OCI-LY7 (cell line): ENCODE measurements around the gene KIF5A. TPM values are rescaled to one million over a fixed set of nuclear protein-coding genes. Genes with fewer than 3 reads are reported as not detected.

Source experiments
- BruUV-seq: library from RNA; stranded (reverse); fragments of 400-500 nt; replicated peaks from 2 replicates; lab custom pipeline; 2021; lab: Mats Ljungman, UMichigan
- CTCF ChIA-PET: fragments of 300-600 bp; sonication (Branson Sonifier 250); formaldehyde crosslinking; loops from one replicate; lab custom pipeline; 2022; ENCODE audit warnings: antibody characterized with exemption; ENCODE audit not compliant: unreplicated experiment; lab: Charles Lee
- POLR2A ChIA-PET: fragments of 300-600 bp; sonication (Branson Sonifier 250); formaldehyde crosslinking; loops from one replicate; lab custom pipeline; 2022; ENCODE audit warnings: antibody characterized with exemption; lab: Charles Lee
- DNase-seq: peaks from one replicate; pipeline ENCODE4 v3.0.0-alpha.2; 2015; ENCODE audit warnings: low spot score
- H2AFZ ChIP-seq: fragments of 200-600 bp; sonication (generic), shearing (Covaris generic); 2 replicates; pipeline ENCODE4 v1.6.1; 2014; ENCODE audit warnings: mild to moderate bottlenecking, antibody characterized with exemption, low read length, moderate library complexity
- H3K27ac ChIP-seq: fragments of 200-600 bp; sonication (generic); 2 replicates; pipeline ENCODE4 v1.5.1; 2014; ENCODE audit warnings: mixed run types, low read depth, mild to moderate bottlenecking, moderate library complexity, low read length, inconsistent platforms; ENCODE audit not compliant: poor library complexity, severe bottlenecking
- H3K36me3 ChIP-seq: fragments of 200-600 bp; sonication (generic); 2 replicates; pipeline ENCODE4 v1.6.1; 2014; ENCODE audit warnings: mild to moderate bottlenecking, antibody characterized with exemption, low read length, moderate library complexity, mixed read lengths; ENCODE audit not compliant: insufficient read depth
- H3K4me1 ChIP-seq: fragments of 200-600 bp; sonication (generic); 2 replicates; pipeline ENCODE4 v1.5.1; 2014; ENCODE audit warnings: mild to moderate bottlenecking, low read length; ENCODE audit not compliant: insufficient read depth, poor library complexity, severe bottlenecking
- H3K4me2 ChIP-seq: fragments of 200-600 bp; sonication (generic); 2 replicates; pipeline ENCODE4 v1.6.1; 2014; ENCODE audit warnings: mild to moderate bottlenecking, low read length
- H3K4me3 ChIP-seq: fragments of 200-600 bp; sonication (generic); 2 replicates; pipeline ENCODE4 v1.5.1; 2014; ENCODE audit warnings: mild to moderate bottlenecking, low read depth, low read length; ENCODE audit not compliant: poor library complexity, severe bottlenecking
- H3K79me2 ChIP-seq: fragments of 200-600 bp; sonication (generic); 2 replicates; pipeline ENCODE4 v1.6.1; 2016; ENCODE audit warnings: low read depth, mild to moderate bottlenecking, low read length, moderate library complexity, mixed read lengths; ENCODE audit not compliant: insufficient read depth
- H3K9me2 ChIP-seq: fragments of 200-600 bp; sonication (generic); 2 replicates; pipeline ENCODE4 v1.6.1; 2016; ENCODE audit warnings: mild to moderate bottlenecking, low read length, mixed read lengths; ENCODE audit not compliant: insufficient read depth
- H3K9me3 ChIP-seq: fragments of 200-600 bp; sonication (generic); 2 replicates; pipeline ENCODE4 v1.6.1; 2014; ENCODE audit warnings: mild to moderate bottlenecking, mixed run types, low read length, mixed read lengths
- H4K20me1 ChIP-seq: fragments of 200-600 bp; sonication (generic); 2 replicates; pipeline ENCODE4 v1.6.1; 2014; ENCODE audit warnings: mild to moderate bottlenecking, antibody characterized with exemption, low read length, moderate library complexity, mixed read lengths; ENCODE audit not compliant: insufficient read depth
- CTCF ChIP-seq: fragments of 200-600 bp; sonication (generic); conservative IDR thresholded peaks from 2 replicates; pipeline ENCODE4 v1.5.1; 2014; ENCODE audit warnings: mild to moderate bottlenecking, antibody characterized with exemption, low read length, moderate library complexity, mixed read lengths
- EZH2phosphoT487 ChIP-seq: fragments of 200-600 bp; sonication (generic); IDR thresholded peaks from 2 replicates; pipeline ENCODE4 v1.6.1; 2018; ENCODE audit warnings: low read depth, borderline replicate concordance, mild to moderate bottlenecking, mixed run types, antibody characterized with exemption, low read length, moderate library complexity, mixed read lengths
- intact Hi-C: fragments of 100-400 bp; cut with micrococcal nuclease; formaldehyde crosslinking; loops from one replicate; pipeline ENCODE4 v1.10.0; 2022; ENCODE audit not compliant: unreplicated experiment
- total RNA-seq, 2 experiments: library from RNA; depleted of rRNA in 1 of 2; stranded (reverse); fragments of >200 nt in 1 of 2; shearing (Covaris generic) in 1 of 2; gene quantifications; 2 replicates each; pipeline ENCODE4 v1.2.3, GENCODE V29; 2014 to 2022

The KIF5A gene
- total RNA-seq, 2 experiments from 2014 or later: 0.09 to 1.6 TPM

- peaks cover 11% of the 10 kb centered on the region; the same call in 1 of the 2 replicates for H3K79me2 ChIP-seq
- peak overlapping the region; percentile 97 for H2AFZ ChIP-seq
- H3K27ac ChIP-seq: no peak overlapping the region
- no peak for DNase-seq
- BruUV-seq: no TSS peak
- peaks cover 12% of the 10 kb centered on the region for H3K36me3 ChIP-seq
- intact Hi-C loops: loop anchor here (2.0 kb wide), 1 partner anchor 68 kb away; the partner anchor contains the start of gene MBD6
- no peaks in the 10 kb centered on the region for H3K9me3 ChIP-seq
- no peaks in the 10 kb centered on the region for H3K9me2 ChIP-seq
- peak overlapping the region; percentile 78 for H3K4me3 ChIP-seq
- ChIA-PET CTCF (no interaction called here), POLR2A (interaction anchor here (0.5 to 1.4 kb wide), 7 partner anchors 9 to 1278 kb away, joined by 3 to 7 read pairs (median 3); partner anchors contain the start of gene TSPAN31)
- no peaks in the 10 kb centered on the region for H4K20me1 ChIP-seq
- H3K4me1 ChIP-seq: peaks cover 18% of the 10 kb centered on the region
- TF ChIP-seq CTCF (no peak), EZH2phosphoT487 (no peak)
- peak overlapping the region; percentile 99 for H3K4me2 ChIP-seq
These were observed 40.6 kb downstream of the KIF5A start for GRCh38 chr12:57590479-57590863.

- no peaks in the 10 kb centered on the region for H4K20me1 ChIP-seq
- H3K36me3 ChIP-seq: peaks cover 18% of the 10 kb centered on the region
- peak; percentile 94 for DNase-seq
- ChIA-PET CTCF (no interaction called here), POLR2A (interaction anchor here (0.6 to 1.6 kb wide), 6 partner anchors 10 to 1278 kb away, joined by 3 to 4 read pairs (median 3); partner anchors contain the start of gene TSPAN31)
- H2AFZ ChIP-seq: peak within 1 kb of the TSS; percentile 97
- H3K9me3 ChIP-seq: no peaks in the 10 kb centered on the region
- peaks cover 11% of the 10 kb centered on the region; the same call in 1 of the 2 replicates for H3K79me2 ChIP-seq
- peak within 1 kb of the TSS; percentile 78 for H3K4me3 ChIP-seq
- no peak within 1 kb of the TSS for H3K27ac ChIP-seq
- peak within 1 kb of the TSS; percentile 99 for H3K4me2 ChIP-seq
- TF ChIP-seq EZH2phosphoT487 (no peak), CTCF (no peak)
- intact Hi-C loops: loop anchor here (2.0 kb wide), 1 partner anchor 68 kb away; the partner anchor contains the start of gene MBD6
- peaks cover 18% of the 10 kb centered on the region for H3K4me1 ChIP-seq
- no TSS peak for BruUV-seq
- H3K9me2 ChIP-seq: no peaks in the 10 kb centered on the region
These were observed 41.3 kb downstream of the KIF5A start, which contains the start of gene PIP4K2C for GRCh38 chr12:57590864-57591781. TSS of gene PIP4K2C (plus strand) at chr12:57591192. CDS start at chr12:57591290, 98 bp downstream.
